Right lobe of liver (tissue), 4 donors: ENCODE results near the gene COLGALT1.

Source experiments
- CTCF ChIP-seq, 4 donors: fragments of 200-600 bp in 3 of 4; fragments of 450-650 bp in 1 of 4; IDR thresholded peaks; one replicate each; pipeline versions ENCODE4 v1.5.1 to v1.8.0; 2016 to 2022; ENCODE audit warnings: antibody characterized with exemption in 4 of 4, mild to moderate bottlenecking in 2 of 4
- POLR2A ChIP-seq: fragments of 450-650 bp; IDR thresholded peaks from one replicate; pipeline ENCODE4 v1.6.1; 2017; ENCODE audit warnings: antibody characterized with exemption, mild to moderate bottlenecking
- donor health status: DM: no; HTN: no; CAD: no.
- donor health status: DM: no; HTN: no; CAD: no.
- donor health status: DM: no; HTN: yes; CAD: no.

GRCh38 chr19:17542793-17543582 lies 12.5 kb upstream of the COLGALT1 start:
- no peak for TF ChIP-seq POLR2A
- no peak for TF ChIP-seq CTCF (IDR thresholded peaks at IDR 0.05)
